MM.1S (cell line): Measurements from ENCODE around the gene NR1H2.

ENCODE experiments used
- DNase-seq: peaks from one replicate; pipeline ENCODE4 v3.0.0-alpha.2; 2015
- H2AFZ ChIP-seq: fragments of 300-600 bp; sonication (generic); 2 replicates; pipeline ENCODE4 v1.6.0; 2016; ENCODE audit warnings: antibody characterized with exemption, low read length
- H3F3A ChIP-seq: fragments of 300-600 bp; sonication (generic); 2 replicates; pipeline ENCODE4 v1.6.1; 2016; ENCODE audit warnings: mild to moderate bottlenecking, antibody characterized with exemption, low read length, moderate library complexity, mixed read lengths; ENCODE audit not compliant: insufficient read depth
- H3K27ac ChIP-seq: fragments of 300-600 bp; sonication (generic); 2 replicates; pipeline ENCODE4 v1.5.1; 2016; ENCODE audit warnings: mild to moderate bottlenecking, low read length
- H3K27me3 ChIP-seq: fragments of 300-600 bp; sonication (generic); replicated peaks from 2 replicates; pipeline ENCODE4 v1.6.0; 2016; ENCODE audit warnings: low read length; ENCODE audit not compliant: insufficient read depth
- H3K36me3 ChIP-seq: fragments of 300-600 bp; sonication (generic); replicated peaks from 2 replicates; pipeline ENCODE4 v1.6.1; 2016; ENCODE audit warnings: mild to moderate bottlenecking, low read length, mixed read lengths; ENCODE audit not compliant: insufficient read depth
- H3K4me1 ChIP-seq: fragments of 300-600 bp; sonication (generic); 2 replicates; pipeline ENCODE4 v1.6.1; 2016; ENCODE audit warnings: low read length, mixed read lengths
- H3K4me2 ChIP-seq: fragments of 300-600 bp; sonication (generic); 2 replicates; pipeline ENCODE4 v1.6.0; 2016; ENCODE audit warnings: low read depth, low read length
- H3K4me3 ChIP-seq: fragments of 300-600 bp; sonication (generic); 2 replicates; pipeline ENCODE4 v1.5.1; 2016; ENCODE audit warnings: low read length, mixed read lengths
- H3K79me2 ChIP-seq: fragments of 300-600 bp; sonication (generic); 2 replicates; pipeline ENCODE4 v1.6.1; 2016; ENCODE audit warnings: mixed run types, low read length, mixed read lengths
- H3K9ac ChIP-seq: fragments of 300-600 bp; sonication (generic); 2 replicates; pipeline ENCODE4 v1.6.1; 2016; ENCODE audit warnings: low read length, mixed read lengths
- H3K9me2 ChIP-seq: fragments of 300-600 bp; sonication (generic); replicated peaks from 2 replicates; pipeline ENCODE4 v1.6.1; 2016; ENCODE audit warnings: mild to moderate bottlenecking, low read length, mixed read lengths; ENCODE audit not compliant: insufficient read depth
- H3K9me3 ChIP-seq: fragments of 300-600 bp; sonication (generic); replicated peaks from 2 replicates; pipeline ENCODE4 v1.6.1; 2016; ENCODE audit warnings: mild to moderate bottlenecking, low read length, mixed read lengths; ENCODE audit not compliant: insufficient read depth
- H4K20me1 ChIP-seq: fragments of 300-600 bp; sonication (generic); 2 replicates; pipeline ENCODE4 v1.6.1; 2016; ENCODE audit warnings: mild to moderate bottlenecking, low read length, moderate library complexity, mixed read lengths; ENCODE audit not compliant: insufficient read depth
- CTCF ChIP-seq: fragments of 300-600 bp; sonication (generic); IDR thresholded peaks from 2 replicates; pipeline ENCODE4 v1.5.1; 2016; ENCODE audit warnings: antibody characterized with exemption, low read length, mixed read lengths
- EZH2 ChIP-seq: fragments of 300-600 bp; sonication (generic); optimal IDR thresholded peaks from 2 replicates; pipeline ENCODE3; 2017; ENCODE audit warnings: low read depth, mild to moderate bottlenecking, antibody characterized with exemption, low read length, mixed read lengths
- EZH2phosphoT487 ChIP-seq: fragments of 300-600 bp; sonication (generic); IDR thresholded peaks from 2 replicates; pipeline ENCODE4 v1.6.1; 2018; ENCODE audit warnings: antibody characterized with exemption, low read length

NR1H2 gene

GRCh38 chr19:50413096-50413495, 36.8 kb downstream of the NR1H2 start:
- Histone ChIP-seq H3K4me1 (peaks cover 9% of the 10 kb centered on the region), H3K27ac (no peak overlapping the region), H3K27me3 (no peaks in the 10 kb centered on the region), H3K79me2 (no peaks in the 10 kb centered on the region), H3K36me3 (no peaks in the 10 kb centered on the region), H3K4me2 (no peak overlapping the region), H3K9ac (no peak overlapping the region), H4K20me1 (no peaks in the 10 kb centered on the region), H3F3A (no peaks in the 10 kb centered on the region; the same call in 1 of the 2 replicates), H3K9me2 (no peaks in the 10 kb centered on the region), H3K9me3 (no peaks in the 10 kb centered on the region), H2AFZ (no peak overlapping the region), H3K4me3 (no peak overlapping the region)
- DNase-seq = no peak
- TF ChIP-seq EZH2phosphoT487 (no peak), EZH2 (no peak), CTCF (no peak)

- H3K4me1 ChIP-seq = peaks cover 13% of the 10 kb centered on the region
Observed at GRCh38 chr19:50413531-50413930, 37.3 kb downstream of the NR1H2 start.

GRCh38 chr19:50414864-50415660, 38.8 kb downstream of the NR1H2 start:
- Histone ChIP-seq H3K27me3 (peaks cover 4% of the 10 kb centered on the region), H3K36me3 (no peaks in the 10 kb centered on the region), H3K9ac (no peak overlapping the region), H3K4me1 (peaks cover 26% of the 10 kb centered on the region), H3K79me2 (no peaks in the 10 kb centered on the region), H3K9me2 (no peaks in the 10 kb centered on the region), H4K20me1 (no peaks in the 10 kb centered on the region), H3K4me2 (peak overlapping the region; percentile 24; the same call in 1 of the 2 replicates), H3K4me3 (no peak overlapping the region), H2AFZ (no peak overlapping the region), H3F3A (no peaks in the 10 kb centered on the region; the same call in 1 of the 2 replicates), H3K9me3 (no peaks in the 10 kb centered on the region), H3K27ac (peak overlapping the region; percentile 23; the same call in 1 of the 2 replicates)
- peak; percentile 12 for DNase-seq
- TF ChIP-seq EZH2 (no peak), EZH2phosphoT487 (no peak), CTCF (peak; percentile 61)

More at GRCh38 chr19:50413531-50413930, 37.3 kb downstream of the NR1H2 start:
- TF ChIP-seq EZH2phosphoT487 = no peak
- TF ChIP-seq EZH2 = no peak
- TF ChIP-seq CTCF = no peak
- H3K79me2 ChIP-seq = no peaks in the 10 kb centered on the region
- no peaks in the 10 kb centered on the region for H3K36me3 ChIP-seq
- no peaks in the 10 kb centered on the region for H3K9me2 ChIP-seq
- H3K27me3 ChIP-seq = no peaks in the 10 kb centered on the region
- H3K4me3 ChIP-seq = no peak overlapping the region
- no peak overlapping the region for H3K27ac ChIP-seq
- no peaks in the 10 kb centered on the region for H3K9me3 ChIP-seq
- H4K20me1 ChIP-seq = no peaks in the 10 kb centered on the region
- H3F3A ChIP-seq = no peaks in the 10 kb centered on the region; the same call in 1 of the 2 replicates
- H3K9ac ChIP-seq = no peak overlapping the region
- H3K4me2 ChIP-seq = no peak overlapping the region
- no peak overlapping the region for H2AFZ ChIP-seq
- no peak for DNase-seq
